Trophoblast cell (in vitro differentiated cells and primary cell): Measurements from ENCODE around the gene C1orf53.

Experiments used
- DNase-seq, 2 donors: peaks; one replicate each; pipeline ENCODE4 v3.0.0-alpha.2; 2016
- H2AFZ ChIP-seq: 2 replicates; pipeline ENCODE4 v1.6.1; 2013; ENCODE audit warnings: low read length, moderate library complexity, mild to moderate bottlenecking; ENCODE audit not compliant: insufficient read depth, poor library complexity
- H2AK5ac ChIP-seq: 2 replicates; pipeline ENCODE4 v1.6.1; 2013; ENCODE audit warnings: mild to moderate bottlenecking, low read length
- H2BK120ac ChIP-seq: 2 replicates; pipeline ENCODE4 v1.6.1; 2013; ENCODE audit warnings: low read length, mild to moderate bottlenecking, moderate library complexity; ENCODE audit not compliant: insufficient read depth, poor library complexity
- H2BK12ac ChIP-seq: 2 replicates; pipeline ENCODE4 v1.6.1; 2013; ENCODE audit warnings: mild to moderate bottlenecking, low read length, moderate library complexity
- H2BK5ac ChIP-seq: 2 replicates; pipeline ENCODE4 v1.6.1; 2013; ENCODE audit warnings: low read length, low read depth, moderate library complexity, mild to moderate bottlenecking; ENCODE audit not compliant: poor library complexity
- H3K14ac ChIP-seq: 2 replicates; pipeline ENCODE4 v1.6.1; 2013; ENCODE audit warnings: mild to moderate bottlenecking, low read length
- H3K18ac ChIP-seq: 2 replicates; pipeline ENCODE4 v1.6.1; 2013; ENCODE audit warnings: mild to moderate bottlenecking, low read length
- H3K23ac ChIP-seq: 2 replicates; pipeline ENCODE4 v1.6.1; 2013; ENCODE audit warnings: low read length
- H3K27ac ChIP-seq: 2 replicates; pipeline ENCODE4 v1.5.1; 2013; ENCODE audit warnings: low read depth, mild to moderate bottlenecking, inconsistent platforms, low read length, moderate library complexity
- H3K27me3 ChIP-seq: 2 replicates; pipeline ENCODE4 v1.6.1; 2013; ENCODE audit warnings: inconsistent platforms, mild to moderate bottlenecking, low read length, moderate library complexity; ENCODE audit not compliant: insufficient read depth
- H3K36me3 ChIP-seq, 2 experiments: 1 replicate in 1 of 2; 2 replicates in 1 of 2; pipeline ENCODE4 v1.6.1; 2013; ENCODE audit warnings: low read length in 2 of 2, mild to moderate bottlenecking in 2 of 2, moderate library complexity in 1 of 2; ENCODE audit not compliant: insufficient read depth in 2 of 2, control insufficient read depth in 1 of 2
- H3K4ac ChIP-seq: 2 replicates; pipeline ENCODE4 v1.6.1; 2013; ENCODE audit warnings: low read depth, mild to moderate bottlenecking, low read length, moderate library complexity
- H3K4me1 ChIP-seq, 2 experiments: 1 replicate in 1 of 2; 2 replicates in 1 of 2; pipeline ENCODE4 v1.6.1; 2013; ENCODE audit warnings: low read length in 2 of 2, mild to moderate bottlenecking in 2 of 2, moderate library complexity in 1 of 2; ENCODE audit not compliant: insufficient read depth in 2 of 2, control insufficient read depth in 1 of 2
- H3K4me2 ChIP-seq: 2 replicates; pipeline ENCODE4 v1.6.1; 2013; ENCODE audit warnings: inconsistent platforms, mild to moderate bottlenecking, low read length, moderate library complexity
- H3K4me3 ChIP-seq: 2 replicates; pipeline ENCODE4 v1.5.1; 2013; ENCODE audit warnings: mild to moderate bottlenecking, low read depth, low read length, inconsistent platforms
- H3K79me1 ChIP-seq: one replicate; pipeline ENCODE4 v1.6.1; 2013; ENCODE audit warnings: low read length
- H3K79me2 ChIP-seq: 2 replicates; pipeline ENCODE4 v1.6.1; 2013; ENCODE audit warnings: low read length, mild to moderate bottlenecking; ENCODE audit not compliant: control insufficient read depth, insufficient read depth, poor library complexity
- H3K9ac ChIP-seq: 2 replicates; pipeline ENCODE4 v1.6.1; 2013; ENCODE audit warnings: mild to moderate bottlenecking, low read length
- H3K9me3 ChIP-seq: 2 replicates; pipeline ENCODE4 v1.6.1; 2013; ENCODE audit warnings: low read depth, mild to moderate bottlenecking, control low read depth, inconsistent platforms, low read length; ENCODE audit not compliant: insufficient read depth
- H4K12ac ChIP-seq: 2 replicates; pipeline ENCODE4 v1.6.1; 2013; ENCODE audit warnings: low read depth, mild to moderate bottlenecking, low read length, moderate library complexity
- H4K8ac ChIP-seq: 2 replicates; pipeline ENCODE4 v1.6.1; 2013; ENCODE audit warnings: low read depth, mild to moderate bottlenecking, low read length, moderate library complexity
- H4K91ac ChIP-seq: one replicate; pipeline ENCODE4 v1.6.1; 2013; ENCODE audit warnings: low read depth, mild to moderate bottlenecking, low read length, moderate library complexity
- WGBS: extraction: QIAGEN DNeasy Blood & Tissue Kit; methylation state at CpG from one replicate; pipeline ENCODE4 v1.1.7; 2013; ENCODE audit warnings: missing lambda C conversion rate; ENCODE audit not compliant: insufficient read length, insufficient coverage; ENCODE audit errors: extremely low coverage; 5-methylcytosine and 5-hydroxymethylcytosine counted together

C1orf53 gene

DNA sequence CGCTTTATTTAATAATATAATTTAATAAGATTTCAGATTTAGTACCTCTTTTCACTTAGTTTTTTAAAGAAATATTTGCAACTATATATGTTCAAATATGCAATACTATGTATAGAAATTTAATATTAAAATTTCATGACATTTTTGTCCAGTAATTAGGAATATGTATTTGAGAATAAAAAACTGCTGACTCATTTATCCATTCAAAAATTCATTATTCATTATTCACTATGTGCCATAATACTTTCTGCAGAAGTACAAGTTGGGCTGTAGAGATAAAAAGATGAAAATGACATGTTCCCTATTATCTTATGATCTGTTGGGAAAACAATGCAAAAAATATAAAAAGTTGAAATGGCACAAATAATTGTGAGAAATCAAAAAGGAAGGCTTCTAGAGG lies 3.4 kb upstream of the C1orf53 start:
- Histone ChIP-seq H4K12ac (no peak overlapping the region), H3K9ac (no peak overlapping the region), H2BK120ac (no peak overlapping the region), H3K79me2 (peaks cover 5% of the 10 kb centered on the region), H3K14ac (no peak overlapping the region), H2BK5ac (no peak overlapping the region), H3K27ac (no peak overlapping the region), H4K8ac (no peak overlapping the region), H3K9me3 (no peaks in the 10 kb centered on the region), H2AK5ac (no peak overlapping the region), H3K36me3 (no peaks in the 10 kb centered on the region), H3K4me1 (peaks cover 0 to 4% of the 10 kb centered on the region in 2 experiments), H3K4me2 (no peak overlapping the region), H2BK12ac (no peak overlapping the region), H2AFZ (no peak overlapping the region), H4K91ac (no peak overlapping the region), H3K23ac (no peak overlapping the region), H3K79me1 (peaks cover 8% of the 10 kb centered on the region), H3K27me3 (peaks cover 4% of the 10 kb centered on the region), H3K4ac (no peak overlapping the region), H3K4me3 (no peak overlapping the region), H3K18ac (no peak overlapping the region)
- DNase-seq, result no peak
- no CpG with 5 or more reads among the region's 1 CpG for WGBS

DNA sequence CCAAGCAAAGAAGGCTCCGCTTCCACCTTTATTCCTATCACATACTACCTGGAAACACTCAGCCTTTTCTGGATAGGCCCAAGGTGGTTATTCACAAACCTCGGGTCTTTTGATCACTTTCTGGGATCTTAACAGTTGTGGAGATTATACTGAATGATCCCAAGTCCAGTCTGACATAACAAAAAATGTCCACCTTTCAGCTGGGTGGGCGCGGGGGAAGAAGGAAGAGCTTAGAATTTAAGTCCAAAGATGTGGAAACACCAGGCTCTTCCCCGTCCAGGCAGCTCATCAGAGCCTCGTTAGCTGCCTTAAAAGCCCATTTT lies 338 bp upstream of the C1orf53 start:
- Histone ChIP-seq H3K27ac (no peak overlapping the region), H3K23ac (no peak overlapping the region), H3K36me3 (no peaks in the 10 kb centered on the region), H2BK120ac (peak overlapping the region; percentile 71), H3K9ac (peak overlapping the region; percentile 96), H3K9me3 (no peaks in the 10 kb centered on the region), H3K27me3 (peaks cover 8% of the 10 kb centered on the region), H3K4ac (peak overlapping the region; percentile 73), H4K8ac (peak overlapping the region; percentile 91), H3K4me2 (peak overlapping the region; percentile 74), H2AFZ (peak overlapping the region; percentile 59), H3K79me2 (peaks cover 5% of the 10 kb centered on the region), H3K79me1 (peaks cover 8% of the 10 kb centered on the region), H3K4me3 (peak overlapping the region; percentile 89), H3K14ac (peak overlapping the region; percentile 83), H2AK5ac (no peak overlapping the region), H4K12ac (peak overlapping the region; percentile 57), H2BK12ac (no peak overlapping the region), H3K4me1 (peaks cover 0 to 4% of the 10 kb centered on the region in 2 experiments), H3K18ac (peak overlapping the region; percentile 87), H2BK5ac (peak overlapping the region; percentile 15), H4K91ac (peak overlapping the region; percentile 80)
- no CpG with 5 or more reads among the region's 6 CpGs for WGBS
- DNase-seq, result no peak

DNA sequence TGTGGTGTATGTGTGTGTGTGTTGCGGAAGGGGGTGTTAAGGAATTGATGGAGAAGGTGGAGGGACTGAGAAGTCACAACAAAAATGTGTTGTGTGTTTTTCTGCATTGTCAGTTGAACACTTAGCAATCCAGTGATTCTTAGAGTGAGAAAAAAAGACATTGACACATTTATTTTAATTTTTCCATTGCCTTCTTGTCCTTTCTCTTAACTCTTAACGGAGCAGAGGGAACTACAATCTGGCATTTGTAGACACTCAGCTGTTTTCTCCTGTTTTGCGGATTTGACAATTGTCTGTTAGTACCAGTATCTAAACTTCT lies 725 bp downstream of the C1orf53 start:
- Histone ChIP-seq H4K12ac (peak overlapping the region; percentile 65), H2BK5ac (no peak overlapping the region), H3K9ac (no peak overlapping the region), H3K36me3 (no peaks in the 10 kb centered on the region), H4K8ac (peak overlapping the region; percentile 77), H2AFZ (peak overlapping the region; percentile 89), H3K4me3 (peak overlapping the region; percentile 89), H3K14ac (peak overlapping the region; percentile 19), H2BK12ac (no peak overlapping the region), H3K9me3 (no peaks in the 10 kb centered on the region), H3K4me2 (peak overlapping the region; percentile 74), H3K27ac (no peak overlapping the region), H3K18ac (no peak overlapping the region), H3K4me1 (peaks cover 0 to 4% of the 10 kb centered on the region in 2 experiments), H2AK5ac (no peak overlapping the region), H4K91ac (no peak overlapping the region), H3K79me1 (peaks cover 8% of the 10 kb centered on the region), H3K4ac (no peak overlapping the region), H2BK120ac (no peak overlapping the region), H3K23ac (no peak overlapping the region), H3K79me2 (peaks cover 5% of the 10 kb centered on the region), H3K27me3 (peaks cover 17% of the 10 kb centered on the region)
- no peak for DNase-seq
- WGBS, result no CpG with 5 or more reads among the region's 3 CpGs

DNA sequence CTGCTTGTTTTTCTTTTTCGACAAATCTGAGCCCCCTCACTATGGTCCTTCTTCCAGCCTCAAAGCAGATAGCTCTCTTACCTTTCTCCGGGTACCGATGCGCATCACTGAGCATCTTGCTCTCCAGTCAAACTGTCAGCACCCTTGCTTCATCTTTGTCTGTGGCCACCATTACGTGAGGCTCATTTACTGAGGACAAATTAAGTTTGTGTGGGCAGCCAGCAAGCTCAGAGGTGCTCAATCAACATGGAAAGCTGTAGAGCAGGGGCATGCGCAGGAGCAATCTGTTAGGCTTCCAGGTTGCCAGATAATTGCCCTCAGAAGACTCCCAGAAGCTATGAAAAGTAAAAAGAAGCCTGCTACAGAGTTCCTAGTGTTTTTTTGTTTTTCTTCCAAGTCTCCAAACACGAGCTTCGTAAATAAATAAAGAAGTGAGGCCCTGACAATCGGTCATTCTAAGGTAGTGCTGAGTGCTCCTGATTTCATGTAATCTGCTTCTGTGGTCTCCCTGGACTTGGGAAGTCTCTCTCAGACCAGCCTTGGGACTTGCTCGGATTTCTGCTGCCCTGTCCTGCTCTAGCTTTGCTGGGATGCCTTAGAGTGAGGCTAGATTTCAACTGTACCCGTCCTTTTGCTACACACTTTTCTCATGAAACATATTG lies 1.8 kb downstream of the C1orf53 start:
- H4K91ac ChIP-seq, result no peak overlapping the region
- peaks cover 0 to 4% of the 10 kb centered on the region in 2 experiments for H3K4me1 ChIP-seq
- H4K12ac ChIP-seq, result no peak overlapping the region
- H3K9me3 ChIP-seq, result no peaks in the 10 kb centered on the region
- no peak overlapping the region for H2AK5ac ChIP-seq
- H3K4me2 ChIP-seq, result no peak overlapping the region
- no peak overlapping the region for H3K4ac ChIP-seq
- DNase-seq, result no peak
- no peak overlapping the region for H3K27ac ChIP-seq
- H3K36me3 ChIP-seq, result no peaks in the 10 kb centered on the region
- no peak overlapping the region for H3K23ac ChIP-seq
- no peak overlapping the region for H2BK12ac ChIP-seq
- no peak overlapping the region for H3K9ac ChIP-seq
- no peak overlapping the region for H2AFZ ChIP-seq
- H3K4me3 ChIP-seq, result no peak overlapping the region
- H2BK5ac ChIP-seq, result no peak overlapping the region
- H3K79me2 ChIP-seq, result peaks cover 5% of the 10 kb centered on the region
- peaks cover 28% of the 10 kb centered on the region for H3K27me3 ChIP-seq
- no peak overlapping the region for H2BK120ac ChIP-seq
- no peak overlapping the region for H4K8ac ChIP-seq
- no CpG with 5 or more reads among the region's 11 CpGs for WGBS
- peaks cover 8% of the 10 kb centered on the region for H3K79me1 ChIP-seq
- H3K18ac ChIP-seq, result no peak overlapping the region
- H3K14ac ChIP-seq, result no peak overlapping the region
